Measurements from ENCODE around the gene RAB5A.
"Not testable (repeated sequence)": the region's sequence is repeated elsewhere in the genome, so short reads cannot be mapped to it uniquely, and the experiment has no call there.

RAB5A gene

GRCh38 chr3:19946832-19947548, at the start of gene RAB5A:
Gene RAB5A (plus strand): TSS chr3:19947097. CDS start chr3:19950899, 3,802 bp downstream.
- DNase-seq, result peak; percentile 97

GRCh38 chr3:19898721-19899120, 48.2 kb upstream of the RAB5A start:
- DNase-seq, result no peak

GRCh38 chr3:19899264-19899663, 47.6 kb upstream of the RAB5A start:
- DNase-seq, result no peak

- not testable (repeated sequence) for DNase-seq
Observed at GRCh38 chr3:19899833-19900232, 47.1 kb upstream of the RAB5A start.

DNA sequence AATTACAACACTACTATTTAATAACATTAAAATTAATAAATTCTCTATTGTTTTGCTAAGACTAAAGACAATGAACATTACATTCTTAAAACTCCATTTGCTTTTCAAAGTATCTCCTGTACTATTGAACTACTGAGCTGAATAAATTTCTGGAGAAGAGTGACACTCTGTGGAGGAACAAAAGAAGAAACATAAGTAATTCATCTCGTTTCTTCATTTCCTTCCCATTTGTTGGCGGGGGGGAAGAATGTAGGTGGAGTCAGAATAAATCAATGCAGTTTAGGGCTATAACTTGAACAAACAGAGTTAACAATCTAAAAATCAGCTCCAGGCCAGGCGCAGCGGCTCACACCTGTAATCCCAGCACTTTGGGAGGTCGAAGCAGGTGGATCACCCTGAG, 45.6 kb upstream of the RAB5A start:
- DNase-seq, result no peak

DNA sequence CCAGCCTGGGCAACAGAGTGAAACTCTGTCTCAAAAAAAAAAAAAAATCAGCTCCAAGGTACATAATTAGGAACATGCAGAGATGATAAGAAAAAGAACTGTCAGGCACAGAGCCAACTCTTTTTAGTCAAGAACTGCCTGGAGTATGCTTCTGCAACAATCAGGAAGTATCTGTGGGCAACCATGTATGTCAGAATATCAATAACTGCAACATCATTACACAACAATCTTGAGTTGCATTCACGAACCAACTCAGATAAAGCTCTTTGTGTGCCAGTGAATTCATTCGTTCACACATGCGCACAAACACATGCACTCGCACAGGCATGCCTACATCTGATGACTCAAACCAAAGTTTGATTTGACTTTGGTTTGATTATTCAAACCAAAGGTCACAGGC, 45.0 kb upstream of the RAB5A start:
- no peak for DNase-seq

DNA sequence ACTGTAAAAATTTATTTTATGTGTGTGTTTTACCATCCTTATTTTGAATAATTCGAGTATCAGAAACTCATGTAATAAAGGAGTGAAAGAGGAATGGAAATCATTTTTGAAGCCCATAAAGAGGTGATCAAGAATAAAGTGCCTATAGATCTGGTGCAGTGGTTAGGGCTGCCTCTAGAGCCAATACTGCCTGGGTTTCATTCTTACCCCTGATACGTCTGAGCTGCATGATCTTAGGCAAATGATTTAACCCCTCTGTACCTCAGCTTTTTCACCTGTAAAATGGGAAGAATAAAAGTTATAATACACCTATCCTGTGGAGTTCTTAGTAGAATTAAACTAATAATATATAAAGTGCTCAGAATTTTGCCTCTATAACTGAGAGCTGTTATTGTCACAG, 43.2 kb upstream of the RAB5A start:
- DNase-seq, result no peak

- no peak for DNase-seq
Observed at GRCh38 chr3:19907523-19907922, 39.4 kb upstream of the RAB5A start.

- DNase-seq, result no peak
Observed at GRCh38 chr3:19911452-19911851, 35.4 kb upstream of the RAB5A start.

DNA sequence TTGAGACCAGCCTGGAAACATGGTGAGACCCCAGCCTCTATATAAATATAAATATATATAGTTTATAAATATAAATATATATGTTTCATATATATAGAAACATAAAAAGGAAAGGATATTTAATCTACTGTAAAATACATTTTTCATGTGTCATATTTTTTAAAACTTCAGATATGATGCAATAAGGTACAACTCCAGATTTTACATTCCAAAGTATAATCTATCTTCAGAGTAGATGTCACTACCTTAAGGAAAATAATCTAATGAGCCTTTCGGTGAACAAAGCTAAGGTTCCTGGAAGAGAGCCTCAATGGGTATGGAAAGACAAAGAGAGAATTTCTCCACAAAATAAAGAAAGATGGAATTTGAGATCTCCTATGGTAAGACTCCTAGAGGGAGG, 29.7 kb upstream of the RAB5A start:
- no peak for DNase-seq

DNA sequence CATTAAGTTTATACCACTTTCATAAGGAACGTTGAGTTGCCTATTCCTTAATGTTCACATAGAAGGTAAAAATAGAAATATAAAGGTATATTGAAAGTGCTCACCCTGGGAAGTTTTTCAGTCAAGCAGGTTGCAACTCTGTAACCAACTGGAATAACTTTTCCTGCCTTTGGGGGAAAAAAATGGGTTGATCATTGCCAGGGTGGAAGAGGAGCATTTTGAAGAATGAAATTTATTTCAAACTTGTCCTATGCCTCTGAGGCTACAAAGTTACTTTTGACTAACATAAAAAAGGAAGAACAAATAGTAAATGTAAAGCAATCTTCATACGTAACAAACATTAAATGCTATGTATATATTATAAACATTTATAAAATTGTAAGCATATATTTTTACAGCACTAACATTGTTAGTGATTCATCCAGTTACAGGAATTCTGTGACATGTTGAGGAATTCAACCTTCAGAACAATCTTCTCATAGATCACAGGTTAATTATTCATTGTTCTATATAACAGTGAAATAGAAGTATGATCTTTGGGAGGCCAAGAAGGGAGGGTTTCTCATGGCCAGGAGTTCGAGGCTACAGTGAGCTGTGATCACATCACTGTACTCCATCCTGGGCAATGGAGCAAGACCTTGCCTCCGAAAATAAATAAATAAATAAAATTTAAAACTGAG, 26.4 kb upstream of the RAB5A start:
- no peak for DNase-seq

GRCh38 chr3:19931180-19931692, 15.7 kb upstream of the RAB5A start:
- DNase-seq, result no peak

- no peak for DNase-seq
Observed at GRCh38 chr3:19931767-19932188, 15.1 kb upstream of the RAB5A start.

GRCh38 chr3:19932422-19932821, 14.5 kb upstream of the RAB5A start:
- DNase-seq, result no peak

- peak; percentile 73 for DNase-seq
Observed at GRCh38 chr3:19934098-19934566, 12.8 kb upstream of the RAB5A start, which contains the start of gene EFHB. Gene EFHB (minus strand): TSS chr3:19934217. CDS start chr3:19934018, 199 bp downstream.

- DNase-seq, result no peak
Observed at GRCh38 chr3:19937459-19938294, 9.2 kb upstream of the RAB5A start.

DNA sequence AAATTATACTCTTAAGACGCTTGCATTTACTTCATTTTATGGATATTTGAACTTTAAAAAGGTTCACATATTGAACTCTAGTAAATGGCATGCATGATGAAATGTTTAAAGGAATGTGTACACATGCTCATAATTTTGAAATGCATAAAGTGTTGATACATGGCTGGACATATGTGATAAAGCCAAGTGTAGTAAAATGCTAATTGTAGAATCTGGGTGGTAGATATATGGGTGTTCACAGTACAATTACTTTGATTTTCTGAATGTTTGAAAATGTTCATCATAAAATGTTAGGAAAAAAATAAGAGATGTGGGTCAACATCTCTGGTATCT, 8.6 kb upstream of the RAB5A start:
- DNase-seq, result no peak

GRCh38 chr3:19940643-19941042, 6.3 kb upstream of the RAB5A start:
- no peak for DNase-seq

- no peak for DNase-seq
Observed at GRCh38 chr3:19945534-19945933, 1.4 kb upstream of the RAB5A start.

DNA sequence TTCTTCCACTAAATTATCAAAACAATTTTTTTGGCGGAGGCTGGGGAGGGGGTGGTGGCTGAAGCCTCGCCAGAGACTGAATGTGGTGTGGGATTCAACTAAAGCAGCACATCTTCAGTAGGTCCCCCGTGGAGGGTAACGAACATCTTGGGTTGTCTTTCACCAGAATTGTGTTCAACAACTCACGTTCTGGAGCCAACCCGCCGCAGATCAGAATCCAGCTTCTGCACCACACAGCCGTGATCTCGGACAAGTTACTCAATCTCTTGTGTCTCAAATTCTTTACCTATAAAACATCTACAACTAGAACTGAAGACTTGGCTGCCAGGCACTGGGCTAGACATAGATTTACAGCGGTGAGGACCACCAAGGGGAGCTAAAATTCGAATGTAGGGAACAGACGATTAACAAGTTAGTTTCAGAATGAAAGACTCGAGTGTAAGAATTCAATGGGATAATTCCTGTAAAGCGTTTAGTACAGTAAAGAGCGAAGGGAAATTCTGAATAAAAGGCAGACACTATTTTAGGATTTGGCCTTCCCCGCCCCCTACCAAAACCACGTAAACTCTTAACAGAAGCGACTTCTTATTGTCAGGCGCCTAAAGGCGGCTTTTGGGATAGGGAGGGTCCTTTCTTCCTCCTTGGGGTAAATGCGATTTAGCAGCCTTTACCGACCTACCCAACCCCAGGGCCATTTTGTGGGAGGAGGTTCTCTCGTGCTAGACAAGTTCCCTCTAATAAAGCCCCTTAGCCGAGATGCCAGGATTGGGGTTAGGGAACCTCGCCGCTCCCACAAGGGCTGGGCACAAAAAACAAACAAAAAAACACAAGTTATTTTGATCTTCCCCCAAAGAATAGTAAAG, 697 bp upstream of the RAB5A start:
- DNase-seq, result peak; percentile 66

- DNase-seq, result peak; percentile 50
Observed at GRCh38 chr3:19947549-19948225, 790 bp downstream of the RAB5A start.

GRCh38 chr3:19948226-19948591, 1.3 kb downstream of the RAB5A start:
- no peak for DNase-seq
